ENCODE data around the gene RFX8. TPM values are rescaled to one million over a fixed set of nuclear protein-coding genes. Genes with fewer than 3 reads are reported as not detected.

The RFX8 gene
- total and polyA plus RNA-seq, 2 donors = 1.0 to 1.5 TPM

DNA sequence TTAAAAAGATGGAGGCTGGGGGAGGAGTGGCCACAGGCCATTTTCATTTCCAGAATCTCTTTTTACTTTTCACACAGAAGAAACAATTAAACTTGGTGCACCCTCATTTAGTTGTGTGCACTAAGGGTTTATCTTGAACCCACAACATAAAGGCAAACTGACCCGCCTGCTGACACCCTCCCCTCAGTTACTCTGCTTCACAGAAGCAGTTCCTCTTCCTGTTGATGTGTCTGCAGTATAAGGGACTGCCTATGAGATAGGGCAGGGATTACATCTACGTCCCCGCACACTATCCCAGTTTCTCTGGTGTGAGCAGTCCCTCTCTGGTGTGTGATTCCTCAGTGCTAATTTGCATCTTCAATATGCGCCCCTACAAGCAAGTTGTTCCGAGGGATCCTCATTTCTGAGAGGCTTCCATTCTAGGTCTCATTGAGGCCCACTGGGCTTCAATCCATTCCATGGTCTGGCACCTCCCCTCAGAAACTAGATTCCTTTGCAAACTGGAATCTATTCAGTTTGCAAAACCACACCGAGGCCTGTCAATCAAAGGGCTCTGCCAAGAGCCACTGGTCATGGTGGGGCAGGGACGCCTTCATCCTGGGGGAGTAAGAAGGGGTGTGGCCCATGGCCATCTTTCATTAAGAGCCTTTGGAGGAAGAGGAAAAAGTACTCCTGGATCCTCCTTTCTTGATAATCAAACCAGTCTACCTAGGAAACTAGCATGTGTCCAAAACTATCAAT lies 99.9 kb downstream of the RFX8 start:
- WGBS = 97% methylated on average over 7 of the region's 7 CpGs
- H3K27ac ChIP-seq (ENCODE audit: low read depth in 1 of 2, low read length in 1 of 2) = peak overlapping the region in 1 of 2 donors; percentile 9
- no peaks in the 10 kb centered on the region for H3K9me3 ChIP-seq (ENCODE audit: control insufficient read depth in 2 of 2, insufficient read depth in 1 of 2, low read length in 1 of 2)
- no peaks in the 10 kb centered on the region for H3K36me3 ChIP-seq (ENCODE audit: control insufficient read depth in 2 of 2, insufficient read depth in 2 of 2, low read length in 1 of 2)
- no peaks in the 10 kb centered on the region for H3K27me3 ChIP-seq (ENCODE audit: control insufficient read depth in 2 of 2, insufficient read depth in 1 of 2, low read length in 1 of 2)
- peak in 1 of 9 donors; percentile 24 for DNase-seq (ENCODE audit: low read depth in 6 of 9, low spot score in 9 of 9)
- no peak overlapping the region for H3K4me3 ChIP-seq (ENCODE audit: low read length in 2 of 2)
- H3K4me1 ChIP-seq (ENCODE audit: control insufficient read depth in 2 of 2, insufficient read depth in 2 of 2, low read length in 2 of 2) = peaks cover 0 to 22% of the 10 kb centered on the region in 2 donors

DNA sequence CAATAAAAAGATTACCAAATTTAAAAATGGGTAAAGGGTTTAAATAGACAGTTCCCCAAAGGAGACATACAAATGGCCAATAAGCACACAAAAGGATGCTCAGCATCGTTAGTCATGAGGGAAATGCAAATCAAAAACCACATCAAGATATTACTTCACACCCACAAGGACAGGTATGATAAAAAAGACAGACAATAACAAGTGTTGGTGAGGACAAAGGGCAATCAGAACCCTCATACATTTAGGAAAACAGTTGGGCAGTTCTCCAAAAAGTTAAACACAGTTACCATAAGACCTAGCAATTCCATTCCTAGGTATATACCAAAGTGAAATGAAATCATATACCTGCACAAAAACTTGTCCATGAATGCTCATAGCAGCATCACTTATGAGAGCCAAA lies 102.1 kb downstream of the RFX8 start:
- H3K27ac ChIP-seq (ENCODE audit: low read depth in 1 of 2, low read length in 1 of 2) = no peak overlapping the region
- no peaks in the 10 kb centered on the region for H3K27me3 ChIP-seq (ENCODE audit: control insufficient read depth in 2 of 2, insufficient read depth in 1 of 2, low read length in 1 of 2)
- no peaks in the 10 kb centered on the region for H3K36me3 ChIP-seq (ENCODE audit: control insufficient read depth in 2 of 2, insufficient read depth in 2 of 2, low read length in 1 of 2)
- no peaks in the 10 kb centered on the region for H3K9me3 ChIP-seq (ENCODE audit: control insufficient read depth in 2 of 2, insufficient read depth in 1 of 2, low read length in 1 of 2)
- no peak overlapping the region for H3K4me3 ChIP-seq (ENCODE audit: low read length in 2 of 2)
- peaks cover 0 to 22% of the 10 kb centered on the region in 2 donors for H3K4me1 ChIP-seq (ENCODE audit: control insufficient read depth in 2 of 2, insufficient read depth in 2 of 2, low read length in 2 of 2)
- DNase-seq (ENCODE audit: low read depth in 6 of 9, low spot score in 9 of 9) = no peak
- WGBS = 84% methylated on average over 1 of the region's 1 CpG

DNA sequence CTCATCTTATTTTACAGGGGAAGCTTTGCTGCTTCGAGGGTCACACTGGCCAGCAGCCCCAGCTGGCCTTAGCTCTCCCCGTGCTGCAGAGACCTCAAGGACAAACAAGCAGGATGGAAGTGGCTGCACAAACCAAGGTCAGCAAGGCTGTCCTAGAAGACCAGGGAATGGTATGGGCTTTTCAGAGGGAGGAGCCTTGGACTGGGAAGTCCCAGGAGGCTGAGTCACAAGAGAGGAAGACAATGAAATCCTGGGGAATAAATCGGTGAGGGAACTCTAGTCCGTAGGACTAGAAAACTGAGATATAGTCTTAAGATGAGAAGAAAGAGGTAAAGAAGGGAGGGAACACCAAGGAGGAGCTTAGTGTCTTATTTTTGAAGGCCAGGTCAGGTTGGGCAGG lies 103.3 kb downstream of the RFX8 start:
- Histone ChIP-seq H3K27me3 (ENCODE audit: control insufficient read depth in 2 of 2, insufficient read depth in 1 of 2, low read length in 1 of 2) (no peaks in the 10 kb centered on the region), H3K36me3 (ENCODE audit: control insufficient read depth in 2 of 2, insufficient read depth in 2 of 2, low read length in 1 of 2) (no peaks in the 10 kb centered on the region), H3K4me3 (ENCODE audit: low read length in 2 of 2) (no peak overlapping the region), H3K27ac (ENCODE audit: low read depth in 1 of 2, low read length in 1 of 2) (no peak overlapping the region), H3K9me3 (ENCODE audit: control insufficient read depth in 2 of 2, insufficient read depth in 1 of 2, low read length in 1 of 2) (no peaks in the 10 kb centered on the region), H3K4me1 (ENCODE audit: control insufficient read depth in 2 of 2, insufficient read depth in 2 of 2, low read length in 2 of 2) (peaks cover 0 to 22% of the 10 kb centered on the region in 2 donors)
- no peak for DNase-seq (ENCODE audit: low read depth in 6 of 9, low spot score in 9 of 9)
- 93% methylated on average over 4 of the region's 4 CpGs for WGBS

DNA sequence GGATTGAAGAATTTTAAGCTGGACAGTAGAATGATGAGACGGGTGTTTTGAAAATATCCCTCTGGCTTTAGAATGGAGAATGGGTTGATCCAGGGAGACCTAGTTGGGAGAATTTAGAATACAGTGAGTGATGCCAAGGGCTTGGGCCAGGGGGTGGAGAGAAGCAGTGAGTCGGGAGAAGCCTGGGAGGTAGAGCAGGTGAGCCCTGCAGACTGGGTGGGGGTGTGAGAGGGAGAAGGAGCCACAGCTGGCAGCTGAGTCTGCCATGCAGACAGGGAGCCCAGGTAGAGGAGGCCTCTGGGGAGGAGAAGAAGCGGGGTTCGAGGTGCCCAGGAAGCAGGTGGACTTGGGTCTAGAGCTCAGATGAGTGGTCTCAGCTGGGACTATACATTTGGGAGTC lies 105.8 kb downstream of the RFX8 start:
- no peaks in the 10 kb centered on the region for H3K9me3 ChIP-seq (ENCODE audit: control insufficient read depth in 2 of 2, insufficient read depth in 1 of 2, low read length in 1 of 2)
- no peaks in the 10 kb centered on the region for H3K27me3 ChIP-seq (ENCODE audit: control insufficient read depth in 2 of 2, insufficient read depth in 1 of 2, low read length in 1 of 2)
- DNase-seq (ENCODE audit: low read depth in 6 of 9, low spot score in 9 of 9) = no peak
- H3K4me3 ChIP-seq (ENCODE audit: low read length in 2 of 2) = no peak overlapping the region
- no peaks in the 10 kb centered on the region for H3K36me3 ChIP-seq (ENCODE audit: control insufficient read depth in 2 of 2, insufficient read depth in 2 of 2, low read length in 1 of 2)
- peaks cover 0 to 2% of the 10 kb centered on the region in 2 donors for H3K4me1 ChIP-seq (ENCODE audit: control insufficient read depth in 2 of 2, insufficient read depth in 2 of 2, low read length in 2 of 2)
- 99% methylated on average over 4 of the region's 4 CpGs for WGBS
- H3K27ac ChIP-seq (ENCODE audit: low read depth in 1 of 2, low read length in 1 of 2) = no peak overlapping the region

DNA sequence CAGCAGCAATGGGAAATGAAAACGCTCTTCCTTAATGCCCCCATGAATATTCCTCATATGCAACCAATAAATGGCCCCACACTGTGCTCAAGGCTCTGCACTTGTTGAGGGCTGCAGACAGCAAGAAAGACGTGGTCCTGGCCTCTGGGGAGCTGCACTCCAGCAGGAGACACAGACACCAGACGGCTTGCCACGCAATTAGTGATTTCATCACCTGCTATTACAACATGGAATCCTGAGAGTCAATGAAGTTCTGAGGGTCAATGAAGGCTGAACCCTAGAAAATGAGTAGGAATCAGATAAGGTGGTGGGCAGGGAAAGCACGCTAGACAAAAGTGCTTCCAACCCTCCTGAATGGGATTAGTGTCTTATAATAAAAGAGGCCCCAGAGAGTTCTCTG lies 106.5 kb downstream of the RFX8 start:
- no peaks in the 10 kb centered on the region for H3K4me1 ChIP-seq (ENCODE audit: control insufficient read depth in 2 of 2, insufficient read depth in 2 of 2, low read length in 2 of 2)
- no peaks in the 10 kb centered on the region for H3K36me3 ChIP-seq (ENCODE audit: control insufficient read depth in 2 of 2, insufficient read depth in 2 of 2, low read length in 1 of 2)
- no peak overlapping the region for H3K27ac ChIP-seq (ENCODE audit: low read depth in 1 of 2, low read length in 1 of 2)
- no peaks in the 10 kb centered on the region for H3K27me3 ChIP-seq (ENCODE audit: control insufficient read depth in 2 of 2, insufficient read depth in 1 of 2, low read length in 1 of 2)
- 97% methylated on average over 5 of the region's 5 CpGs for WGBS
- no peak overlapping the region for H3K4me3 ChIP-seq (ENCODE audit: low read length in 2 of 2)
- H3K9me3 ChIP-seq (ENCODE audit: control insufficient read depth in 2 of 2, insufficient read depth in 1 of 2, low read length in 1 of 2) = no peaks in the 10 kb centered on the region
- no peak for DNase-seq (ENCODE audit: low read depth in 6 of 9, low spot score in 9 of 9)

DNA sequence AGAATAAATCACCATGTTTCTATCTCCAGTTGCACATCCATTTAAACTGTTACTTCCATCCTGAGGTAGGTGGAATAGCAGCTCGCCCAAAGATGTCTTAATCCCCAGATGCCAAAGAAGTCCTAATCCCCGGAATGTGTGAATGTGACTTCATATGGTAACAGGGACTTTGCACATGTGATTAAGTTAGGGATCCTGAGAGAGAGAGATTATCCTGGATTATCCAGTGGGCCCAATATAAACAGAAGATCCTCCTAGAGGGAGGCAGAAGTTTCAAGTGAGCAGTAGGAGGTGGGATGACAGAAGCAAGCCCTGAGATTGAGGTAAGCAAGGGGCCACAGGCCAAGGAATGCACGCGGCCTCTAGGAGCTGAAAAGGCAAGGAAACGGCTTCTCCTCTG lies 107.4 kb downstream of the RFX8 start:
- no peaks in the 10 kb centered on the region for H3K36me3 ChIP-seq (ENCODE audit: control insufficient read depth in 2 of 2, insufficient read depth in 2 of 2, low read length in 1 of 2)
- no peak for DNase-seq (ENCODE audit: low read depth in 6 of 9, low spot score in 9 of 9)
- H3K27me3 ChIP-seq (ENCODE audit: control insufficient read depth in 2 of 2, insufficient read depth in 1 of 2, low read length in 1 of 2) = no peaks in the 10 kb centered on the region
- H3K4me3 ChIP-seq (ENCODE audit: low read length in 2 of 2) = no peak overlapping the region
- no peak overlapping the region for H3K27ac ChIP-seq (ENCODE audit: low read depth in 1 of 2, low read length in 1 of 2)
- no peaks in the 10 kb centered on the region for H3K9me3 ChIP-seq (ENCODE audit: control insufficient read depth in 2 of 2, insufficient read depth in 1 of 2, low read length in 1 of 2)
- H3K4me1 ChIP-seq (ENCODE audit: control insufficient read depth in 2 of 2, insufficient read depth in 2 of 2, low read length in 2 of 2) = no peaks in the 10 kb centered on the region
- WGBS = 97% methylated on average over 5 of the region's 5 CpGs

DNA sequence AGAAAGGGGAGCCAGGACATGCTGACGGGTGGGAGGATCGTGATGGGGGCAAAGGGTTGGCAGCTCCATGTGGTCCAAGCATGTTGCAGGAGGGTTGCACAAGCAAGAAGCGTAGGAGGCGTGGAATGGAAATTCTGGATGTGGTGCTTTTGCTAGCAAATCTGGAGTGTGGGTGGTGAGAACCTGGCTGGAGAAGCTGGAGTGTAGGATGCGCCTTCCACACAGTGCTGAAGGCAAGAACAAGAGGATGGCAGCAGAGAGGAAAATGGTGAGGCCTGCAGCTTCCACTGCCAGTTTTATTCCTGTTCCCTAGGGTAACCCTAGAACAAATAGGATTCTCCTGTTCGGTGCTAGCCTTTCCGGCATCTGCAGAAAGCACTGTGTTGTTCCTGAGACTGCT lies 110.0 kb downstream of the RFX8 start:
- H3K4me1 ChIP-seq (ENCODE audit: control insufficient read depth in 2 of 2, insufficient read depth in 2 of 2, low read length in 2 of 2) = peaks cover 0 to 7% of the 10 kb centered on the region in 2 donors
- no peak overlapping the region for H3K27ac ChIP-seq (ENCODE audit: low read depth in 1 of 2, low read length in 1 of 2)
- H3K9me3 ChIP-seq (ENCODE audit: control insufficient read depth in 2 of 2, insufficient read depth in 1 of 2, low read length in 1 of 2) = no peaks in the 10 kb centered on the region
- no peaks in the 10 kb centered on the region for H3K36me3 ChIP-seq (ENCODE audit: control insufficient read depth in 2 of 2, insufficient read depth in 2 of 2, low read length in 1 of 2)
- H3K27me3 ChIP-seq (ENCODE audit: control insufficient read depth in 2 of 2, insufficient read depth in 1 of 2, low read length in 1 of 2) = no peaks in the 10 kb centered on the region
- H3K4me3 ChIP-seq (ENCODE audit: low read length in 2 of 2) = no peak overlapping the region
- WGBS = 93% methylated on average over 7 of the region's 7 CpGs
- DNase-seq (ENCODE audit: low read depth in 6 of 9, low spot score in 9 of 9) = no peak

DNA sequence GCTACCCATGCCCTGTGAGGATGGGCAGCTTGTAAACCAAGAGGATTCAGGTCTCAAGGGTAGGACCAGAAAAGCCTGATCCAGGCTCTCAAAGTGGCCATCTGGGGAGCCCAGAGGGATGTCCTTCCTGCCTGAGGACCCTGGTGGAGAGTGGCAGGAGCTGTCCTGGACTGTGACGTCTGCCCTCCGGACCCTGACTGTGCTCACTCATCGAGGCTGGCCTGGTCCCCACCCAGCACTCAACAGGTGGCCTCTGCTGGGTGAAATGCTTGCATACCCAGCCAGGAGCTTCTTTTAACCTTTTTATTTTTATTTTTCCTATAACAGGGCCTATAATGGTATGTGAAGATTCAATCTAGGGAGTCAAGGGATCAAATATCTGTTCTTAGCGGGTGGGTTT lies 112.1 kb downstream of the RFX8 start:
- Histone ChIP-seq H3K9me3 (ENCODE audit: control insufficient read depth in 2 of 2, insufficient read depth in 1 of 2, low read length in 1 of 2) (no peaks in the 10 kb centered on the region), H3K27ac (ENCODE audit: low read depth in 1 of 2, low read length in 1 of 2) (no peak overlapping the region), H3K27me3 (ENCODE audit: control insufficient read depth in 2 of 2, insufficient read depth in 1 of 2, low read length in 1 of 2) (no peaks in the 10 kb centered on the region), H3K4me1 (ENCODE audit: control insufficient read depth in 2 of 2, insufficient read depth in 2 of 2, low read length in 2 of 2) (peaks cover 0 to 7% of the 10 kb centered on the region in 2 donors), H3K36me3 (ENCODE audit: control insufficient read depth in 2 of 2, insufficient read depth in 2 of 2, low read length in 1 of 2) (no peaks in the 10 kb centered on the region), H3K4me3 (ENCODE audit: low read length in 2 of 2) (no peak overlapping the region)
- no peak for DNase-seq (ENCODE audit: low read depth in 6 of 9, low spot score in 9 of 9)
- 82% methylated on average over 4 of the region's 4 CpGs for WGBS

DNA sequence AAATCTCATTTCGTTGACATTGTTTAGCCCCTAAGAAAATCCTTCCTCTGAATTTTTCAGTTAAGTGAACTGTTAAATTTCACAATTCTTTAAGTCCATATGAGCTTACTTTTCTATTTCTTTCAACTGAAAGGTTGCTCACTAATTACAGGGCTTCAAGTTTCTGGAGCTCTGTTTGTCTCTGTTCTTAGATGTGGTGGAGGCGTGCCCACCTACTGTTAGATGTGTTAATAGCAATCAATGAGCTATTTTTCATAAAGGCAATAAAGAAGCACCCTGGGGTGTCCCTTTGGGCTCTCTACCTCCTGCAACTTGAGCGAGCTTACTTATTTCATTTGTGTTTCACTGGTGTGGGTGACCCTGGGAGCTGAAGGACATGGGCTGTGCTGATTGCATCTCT lies 112.6 kb downstream of the RFX8 start:
- H3K27ac ChIP-seq (ENCODE audit: low read depth in 1 of 2, low read length in 1 of 2) = no peak overlapping the region
- no peaks in the 10 kb centered on the region for H3K27me3 ChIP-seq (ENCODE audit: control insufficient read depth in 2 of 2, insufficient read depth in 1 of 2, low read length in 1 of 2)
- H3K4me3 ChIP-seq (ENCODE audit: low read length in 2 of 2) = no peak overlapping the region
- H3K4me1 ChIP-seq (ENCODE audit: control insufficient read depth in 2 of 2, insufficient read depth in 2 of 2, low read length in 2 of 2) = peaks cover 0 to 7% of the 10 kb centered on the region in 2 donors
- H3K9me3 ChIP-seq (ENCODE audit: control insufficient read depth in 2 of 2, insufficient read depth in 1 of 2, low read length in 1 of 2) = no peaks in the 10 kb centered on the region
- WGBS = 92% methylated on average over 3 of the region's 3 CpGs
- DNase-seq (ENCODE audit: low read depth in 6 of 9, low spot score in 9 of 9) = no peak
- H3K36me3 ChIP-seq (ENCODE audit: control insufficient read depth in 2 of 2, insufficient read depth in 2 of 2, low read length in 1 of 2) = no peaks in the 10 kb centered on the region

Data from thymus (tissue), 11 donors.